GM12878 (cell line): ENCODE measurements around the gene C5. TPM values are rescaled to one million over a fixed set of nuclear protein-coding genes. Genes with fewer than 3 reads are reported as not detected.

ENCODE experiments used
- ATAC-seq: fragments of 200-7000 bp; cut with Tn5 transposase; 3 replicates; pipeline ENCODE4 v1.9.1; 2020; ENCODE audit warnings: mild to moderate bottlenecking, moderate library complexity
- BruUV-seq: library from RNA; stranded (reverse); fragments of 400-500 nt; replicated peaks from 2 replicates; lab custom pipeline; 2021; lab: Mats Ljungman, UMichigan
- CTCF ChIA-PET: fragments of 300-600 bp; sonication (Branson Sonifier 250); formaldehyde crosslinking; extraction: SDS; loops from one replicate; lab custom pipeline; 2021; ENCODE audit warnings: inconsistent platforms; lab: Yijun Ruan, JAX
- POLR2A ChIA-PET: fragments of 350-600 bp; formaldehyde crosslinking; extraction: SDS; loops from one replicate; lab custom pipeline; 2021; ENCODE audit warnings: inconsistent platforms; lab: Charles Lee
- RAD21 ChIA-PET: fragments of 300-600 bp; sonication (Branson Sonifier 250); formaldehyde crosslinking; loops from one replicate; lab custom pipeline; 2023; ENCODE audit warnings: antibody characterized with exemption; ENCODE audit not compliant: unreplicated experiment; lab: Charles Lee
- SMC1A ChIA-PET: fragments of 300-600 bp; sonication (Branson Sonifier 250); formaldehyde crosslinking; loops from one replicate; lab custom pipeline; 2023; ENCODE audit not compliant: unreplicated experiment, uncharacterized antibody; lab: Charles Lee
- DNase-seq: peaks from one replicate; pipeline ENCODE4 v3.0.0-alpha.2; 2011; ENCODE audit warnings: low read depth, low spot score
- FAIRE-seq: peaks from 3 replicates; lab custom pipeline; 2011; peaks lifted over from hg19 to GRCh38; lab: Jason Lieb, UNC
- H2AFZ ChIP-seq: 2 replicates; pipeline ENCODE4 v1.6.0; 2011; ENCODE audit warnings: low read depth, low read length, control low read depth; ENCODE audit not compliant: control insufficient read depth
- H3K27ac ChIP-seq: 2 replicates; pipeline ENCODE4 v1.5.1; 2011; ENCODE audit warnings: control low read depth; ENCODE audit not compliant: control insufficient read depth, insufficient read depth
- H3K27me3 ChIP-seq, 2 experiments: replicated peaks in 1 of 2; 2 replicates each; pipeline versions ENCODE4 v1.6.0 to v1.6.1; 2011; ENCODE audit warnings: low read length in 1 of 2; ENCODE audit not compliant: control insufficient read depth in 2 of 2, insufficient read depth in 2 of 2
- H3K36me3 ChIP-seq, 2 experiments: 2 replicates each; pipeline ENCODE4 v1.5.1; 2011; ENCODE audit warnings: low read length in 1 of 2; ENCODE audit not compliant: control insufficient read depth in 2 of 2, insufficient read depth in 2 of 2
- H3K4me1 ChIP-seq: 2 replicates; pipeline ENCODE4 v1.6.1; 2011; ENCODE audit warnings: mild to moderate bottlenecking, low read length, moderate library complexity, mixed read lengths; ENCODE audit not compliant: control insufficient read depth, insufficient read depth
- H3K4me2 ChIP-seq: 2 replicates; pipeline ENCODE4 v1.6.0; 2011; ENCODE audit warnings: control low read depth; ENCODE audit not compliant: control insufficient read depth, insufficient read depth
- H3K4me3 ChIP-seq: fragments of 200-600 bp; sonication (generic); 2 replicates; pipeline ENCODE4 v1.5.1; 2016
- H3K79me2 ChIP-seq: 2 replicates; pipeline ENCODE4 v1.6.0; 2011; ENCODE audit warnings: low read length; ENCODE audit not compliant: control insufficient read depth, insufficient read depth
- H3K9ac ChIP-seq: 2 replicates; pipeline ENCODE4 v1.8.0; 2011; ENCODE audit warnings: low read length, control low read depth, mixed read lengths; ENCODE audit not compliant: control insufficient read depth, insufficient read depth
- H3K9me3 ChIP-seq: replicated peaks from 3 replicates; pipeline ENCODE4 v1.5.1; 2011; ENCODE audit warnings: mild to moderate bottlenecking, low read length; ENCODE audit not compliant: control insufficient read depth, insufficient read depth
- H4K20me1 ChIP-seq: 2 replicates; pipeline ENCODE4 v1.6.0; 2011; ENCODE audit not compliant: control insufficient read depth, insufficient read depth
- MYB ChIP-seq: fragments of 150-350 bp; IDR thresholded peaks from 2 replicates; pipeline ENCODE4 v1.6.1; 2014; ENCODE audit warnings: mild to moderate bottlenecking, low read depth, low read length, borderline replicate concordance
- RB1 ChIP-seq: fragments of 450-650 bp; formaldehyde crosslinking; IDR thresholded peaks from 2 replicates; pipeline ENCODE4 v1.6.1; 2017; ENCODE audit warnings: mild to moderate bottlenecking, borderline replicate concordance
- SMC3 ChIP-seq: IDR thresholded peaks from 2 replicates; pipeline ENCODE4 v1.6.1; 2011; ENCODE audit warnings: low read length, improper control_type of control experiment, borderline replicate concordance
- ZZZ3 ChIP-seq: IDR thresholded peaks from 2 replicates; pipeline ENCODE4 v1.6.1; 2011; ENCODE audit warnings: low read depth; ENCODE audit not compliant: control insufficient read depth, insufficient read length
- WGBS: methylation state at CpG from one replicate; pipeline ENCODE4 v1.1.6; 2016; ENCODE audit warnings: low lambda C conversion rate; ENCODE audit not compliant: insufficient replicate concordance, insufficient coverage; ENCODE audit errors: missing lambda C conversion rate; 5-methylcytosine and 5-hydroxymethylcytosine counted together
- in situ Hi-C: fragments of 300-500 bp; cut with MboI; formaldehyde crosslinking; loops from 9 replicates; pipeline ENCODE4 v1.14.3; 2018; ENCODE audit warnings: mixed read lengths
- intact Hi-C: fragments of 100-400 bp; cut with micrococcal nuclease; formaldehyde crosslinking; loops from one replicate; pipeline ENCODE4 v1.14.2; 2022; ENCODE audit not compliant: unreplicated experiment
- polyA plus RNA-seq, 11 experiments: library from polyadenylated mRNA; depleted of rRNA in 4 of 11; unstranded in 6 of 11; stranded (reverse) in 5 of 11; fragments of >200 nt; fragmentation: Nextera tagmentation in 4 of 11; fragmentation: Illumina TruSeq in 1 of 11; extraction: Ambion mirVana in 4 of 11; extraction: Trizol in 1 of 11; gene quantifications; 1 replicate in 1 of 11; 2 replicates in 10 of 11; pipeline versions ENCODE4 v1.2.1 to v1.2.3, GENCODE V29; 2011 to 2016; ENCODE audit warnings: inconsistent platforms in 2 of 11, missing spikeins in 2 of 11, low read depth in 1 of 11
- total RNA-seq, 4 experiments: library from RNA; depleted of rRNA in 3 of 4; stranded (reverse); fragments of >200 nt in 3 of 4; fragmentation: Illumina TruSeq in 1 of 4; extraction: Trizol in 1 of 4; gene quantifications; 2 replicates each; pipeline versions ENCODE4 v1.2.1 to v1.2.3, GENCODE V29; 2013 to 2021
- TF ChIP-seq, protein P1 (sequence below), 3 experiments: IDR thresholded peaks in 2 of 3; conservative IDR thresholded peaks in 1 of 3; 2 replicates each; pipeline ENCODE4 v1.5.1; 2011; ENCODE audit warnings: low read depth in 3 of 3, low read length in 3 of 3, mild to moderate bottlenecking in 3 of 3, control low read depth in 2 of 3, moderate library complexity in 2 of 3, inconsistent platforms in 1 of 3, mixed read lengths in 1 of 3; ENCODE audit not compliant: control insufficient read depth in 2 of 3, insufficient read depth in 1 of 3; ENCODE audit errors: extremely low read depth in 1 of 3

Gene C5
- total and polyA plus RNA-seq, 10 of the 15 experiments (the other 5 are each of a cell fraction or from before 2014, with no cell fraction given): 0.39 to 2.2 (median 1.2) TPM

DNA sequence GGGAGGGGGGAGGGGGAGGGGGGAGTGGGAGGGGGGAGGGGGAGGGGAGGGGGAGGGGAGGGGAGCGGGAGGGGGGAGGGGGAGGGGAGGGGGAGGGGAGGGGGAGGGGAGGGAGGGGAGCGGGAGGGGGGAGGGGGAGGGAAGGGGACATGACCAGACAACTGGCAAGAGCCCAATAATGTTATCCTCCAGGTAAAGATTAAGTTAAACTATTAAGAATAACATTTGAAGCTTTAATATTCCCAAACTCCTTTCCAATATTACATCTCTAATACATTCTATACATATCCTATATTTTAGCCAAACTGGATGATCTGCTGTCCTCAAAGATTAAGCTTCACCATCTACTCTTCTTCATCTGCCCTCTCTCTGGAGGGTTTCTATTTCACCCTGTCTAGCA lies 25.8 kb downstream of the C5 start:
- H3K27me3 ChIP-seq: no peaks in the 10 kb centered on the region
- ATAC-seq (no peak), FAIRE-seq (no peak), DNase-seq (peak; percentile 23)
- H3K79me2 ChIP-seq: no peaks in the 10 kb centered on the region
- POLR2A ChIA-PET: no interaction called here
- RAD21 ChIA-PET: no interaction called here
- no peaks in the 10 kb centered on the region for H3K9me3 ChIP-seq
- no peak overlapping the region for H3K4me2 ChIP-seq
- H3K9ac ChIP-seq: no peak overlapping the region
- BruUV-seq: no TSS peak
- CTCF ChIA-PET: interaction anchor here (0.6 to 3.8 kb wide), 4 partner anchors 31 to 267 kb away, joined by 3 to 13 read pairs (median 3); no protein-coding TSS in a partner anchor
- TF ChIP-seq ZZZ3 (no peak), MYB (no peak), RB1 (no peak), SMC3 (no peak)
- no peaks in the 10 kb centered on the region for H3K4me1 ChIP-seq
- no peak overlapping the region for H3K27ac ChIP-seq
- in situ Hi-C loops (no loop called here), intact Hi-C loops (no loop called here)
- H3K4me3 ChIP-seq: no peak overlapping the region
- H2AFZ ChIP-seq: no peak overlapping the region
- no peaks in the 10 kb centered on the region for H3K36me3 ChIP-seq
- H4K20me1 ChIP-seq: no peaks in the 10 kb centered on the region
- SMC1A ChIA-PET: interaction anchor here (1.0 kb wide), 1 partner anchor 268 kb away, joined by 3 read pairs; no protein-coding TSS in a partner anchor
- no CpG with 5 or more reads among the region's 2 CpGs for WGBS

DNA sequence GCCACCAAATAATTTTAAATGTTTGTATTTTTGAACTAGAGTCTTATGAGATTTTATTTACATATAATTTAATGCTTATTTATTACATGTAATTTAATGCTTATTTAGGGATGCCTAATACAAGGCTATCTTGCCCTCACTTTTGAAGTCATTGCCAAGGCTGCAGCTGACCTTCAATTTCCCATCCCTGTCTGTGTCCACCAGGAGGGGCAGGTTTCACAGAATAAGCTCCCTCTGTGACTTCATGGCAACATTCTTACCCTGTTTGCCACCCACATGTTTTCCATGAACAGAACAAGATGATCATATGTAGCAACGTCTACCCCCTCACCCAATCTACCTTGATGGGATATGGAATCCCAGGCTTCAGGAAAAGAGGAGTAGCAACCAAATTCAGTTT lies 27.0 kb downstream of the C5 start:
- in situ Hi-C loops: no loop called here
- intact Hi-C loops: no loop called here
- no peaks in the 10 kb centered on the region for H4K20me1 ChIP-seq
- H3K4me2 ChIP-seq: no peak overlapping the region
- no peak overlapping the region for H2AFZ ChIP-seq
- no TSS peak for BruUV-seq
- 0% methylated on average over 1 of the region's 1 CpG for WGBS
- ChIA-PET POLR2A (no interaction called here), RAD21 (interaction anchor here (1.2 kb wide), 1 partner anchor 37 kb away, joined by 4 read pairs; no protein-coding TSS in a partner anchor), CTCF (interaction anchor here (1.0 to 3.8 kb wide), 3 partner anchors 13 to 291 kb away, joined by 3 to 13 read pairs (median 3); no protein-coding TSS in a partner anchor), SMC1A (no interaction called here)
- no peak overlapping the region for H3K9ac ChIP-seq
- H3K36me3 ChIP-seq: no peaks in the 10 kb centered on the region
- no peaks in the 10 kb centered on the region for H3K4me1 ChIP-seq
- no peak for FAIRE-seq
- TF ChIP-seq, protein P1, sequence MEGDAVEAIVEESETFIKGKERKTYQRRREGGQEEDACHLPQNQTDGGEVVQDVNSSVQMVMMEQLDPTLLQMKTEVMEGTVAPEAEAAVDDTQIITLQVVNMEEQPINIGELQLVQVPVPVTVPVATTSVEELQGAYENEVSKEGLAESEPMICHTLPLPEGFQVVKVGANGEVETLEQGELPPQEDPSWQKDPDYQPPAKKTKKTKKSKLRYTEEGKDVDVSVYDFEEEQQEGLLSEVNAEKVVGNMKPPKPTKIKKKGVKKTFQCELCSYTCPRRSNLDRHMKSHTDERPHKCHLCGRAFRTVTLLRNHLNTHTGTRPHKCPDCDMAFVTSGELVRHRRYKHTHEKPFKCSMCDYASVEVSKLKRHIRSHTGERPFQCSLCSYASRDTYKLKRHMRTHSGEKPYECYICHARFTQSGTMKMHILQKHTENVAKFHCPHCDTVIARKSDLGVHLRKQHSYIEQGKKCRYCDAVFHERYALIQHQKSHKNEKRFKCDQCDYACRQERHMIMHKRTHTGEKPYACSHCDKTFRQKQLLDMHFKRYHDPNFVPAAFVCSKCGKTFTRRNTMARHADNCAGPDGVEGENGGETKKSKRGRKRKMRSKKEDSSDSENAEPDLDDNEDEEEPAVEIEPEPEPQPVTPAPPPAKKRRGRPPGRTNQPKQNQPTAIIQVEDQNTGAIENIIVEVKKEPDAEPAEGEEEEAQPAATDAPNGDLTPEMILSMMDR (IDR thresholded peaks at IDR 0.05 in 2 of 3, conservative IDR thresholded peaks at IDR 0.05 in 1 of 3; ENCODE audit: control insufficient read depth in 2 of 3, extremely low read depth in 1 of 3, insufficient read depth in 1 of 3, low read depth in 3 of 3, low read length in 3 of 3): peak in 1 of 3 experiments; percentile 13; a peak in 1 of 6 replicates
- no peak for TF ChIP-seq SMC3
- TF ChIP-seq, all 136 proteins: peak for 1
- ATAC-seq (0 out of 3 replicates have a peak, but pooled peaks have one; percentile 32), DNase-seq (no peak)
- Histone ChIP-seq H3K79me2 (no peaks in the 10 kb centered on the region), H3K27me3 (no peaks in the 10 kb centered on the region), H3K4me3 (no peak overlapping the region), H3K27ac (no peak overlapping the region), H3K9me3 (no peaks in the 10 kb centered on the region)
